A673 (cell line): ENCODE results near the gene TSSK2.

Source experiments
- EZH2 ChIP-seq: fragments of 200-600 bp; sonication (generic); IDR thresholded peaks from 2 replicates; pipeline ENCODE4 v1.6.1; 2017; ENCODE audit warnings: borderline replicate concordance, low read depth, mild to moderate bottlenecking, mixed read lengths, antibody characterized with exemption, low read length; ENCODE audit not compliant: poor library complexity, severe bottlenecking
- TF ChIP-seq, protein P1 (sequence below): fragments of 300-800, 200-600 bp; sonication (generic); conservative IDR thresholded peaks from 2 replicates; pipeline ENCODE4 v1.5.1; 2017; ENCODE audit warnings: low read depth, mild to moderate bottlenecking, antibody characterized with exemption, low read length, moderate library complexity, mixed read lengths

- TF ChIP-seq, protein P1, sequence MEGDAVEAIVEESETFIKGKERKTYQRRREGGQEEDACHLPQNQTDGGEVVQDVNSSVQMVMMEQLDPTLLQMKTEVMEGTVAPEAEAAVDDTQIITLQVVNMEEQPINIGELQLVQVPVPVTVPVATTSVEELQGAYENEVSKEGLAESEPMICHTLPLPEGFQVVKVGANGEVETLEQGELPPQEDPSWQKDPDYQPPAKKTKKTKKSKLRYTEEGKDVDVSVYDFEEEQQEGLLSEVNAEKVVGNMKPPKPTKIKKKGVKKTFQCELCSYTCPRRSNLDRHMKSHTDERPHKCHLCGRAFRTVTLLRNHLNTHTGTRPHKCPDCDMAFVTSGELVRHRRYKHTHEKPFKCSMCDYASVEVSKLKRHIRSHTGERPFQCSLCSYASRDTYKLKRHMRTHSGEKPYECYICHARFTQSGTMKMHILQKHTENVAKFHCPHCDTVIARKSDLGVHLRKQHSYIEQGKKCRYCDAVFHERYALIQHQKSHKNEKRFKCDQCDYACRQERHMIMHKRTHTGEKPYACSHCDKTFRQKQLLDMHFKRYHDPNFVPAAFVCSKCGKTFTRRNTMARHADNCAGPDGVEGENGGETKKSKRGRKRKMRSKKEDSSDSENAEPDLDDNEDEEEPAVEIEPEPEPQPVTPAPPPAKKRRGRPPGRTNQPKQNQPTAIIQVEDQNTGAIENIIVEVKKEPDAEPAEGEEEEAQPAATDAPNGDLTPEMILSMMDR = 0 out of 2 replicates have a peak, but pooled peaks have one; percentile 21
- TF ChIP-seq EZH2 = no peak
Observed at GRCh38 chr22:19115628-19116027, 15.5 kb upstream of the TSSK2 start.
